K562 (cell line): ENCODE data around the gene PKHD1. TPM values are rescaled to one million over a fixed set of nuclear protein-coding genes. Genes with fewer than 3 reads are reported as not detected.

ENCODE experiments used
- ATAC-seq: fragments of 200-7000 bp; cut with Tn5 transposase; 3 replicates; pipeline ENCODE4 v1.9.1; 2020; ENCODE audit warnings: moderate library complexity
- BruUV-seq: library from RNA; stranded (reverse); fragments of 400-500 nt; replicated peaks from 2 replicates; lab custom pipeline; 2021; lab: Mats Ljungman, UMichigan
- CTCF ChIA-PET: fragments of 300-600 bp; formaldehyde crosslinking; extraction: SDS; loops from one replicate; lab custom pipeline; 2021; ENCODE audit warnings: low intra/inter-chr PET ratio; lab: Yijun Ruan, JAX
- POLR2A ChIA-PET: fragments of 300-600, 350-650 bp; sonication (Branson Sonifier 250); formaldehyde crosslinking; extraction: SDS; loops from one replicate; lab custom pipeline; 2021; ENCODE audit warnings: antibody characterized with exemption, inconsistent platforms; lab: Yijun Ruan, JAX
- DNase-seq, 4 experiments: peaks; one replicate each; pipeline versions ENCODE4 v3.0.0 to v3.0.0-alpha.2; 2011 to 2018; ENCODE audit warnings: low spot score in 3 of 4, mixed read lengths in 3 of 4; ENCODE audit errors: extremely low read depth in 1 of 4
- FAIRE-seq: peaks from 2 replicates; lab custom pipeline; 2011; peaks lifted over from hg19 to GRCh38; lab: Jason Lieb, UNC
- H2AFZ ChIP-seq: 2 replicates; pipeline ENCODE4 v1.6.0; 2011; ENCODE audit warnings: low read depth, low read length, control low read depth, inconsistent platforms
- H3K27ac ChIP-seq: fragments of 200-600 bp; 3 replicates; pipeline ENCODE4 v1.8.0; 2011; ENCODE audit warnings: low read depth, mild to moderate bottlenecking, control low read depth, inconsistent platforms, low read length, moderate library complexity, mixed read lengths; ENCODE audit errors: extremely low read depth
- H3K27me3 ChIP-seq, 2 experiments: fragments of 300-600 bp in 1 of 2; 2 replicates in 1 of 2; 3 replicates in 1 of 2; pipeline versions ENCODE4 v1.6.0 to v1.8.0; 2011; ENCODE audit warnings: inconsistent platforms in 2 of 2, low read length in 2 of 2, mild to moderate bottlenecking in 1 of 2, mixed read lengths in 1 of 2, moderate library complexity in 1 of 2; ENCODE audit not compliant: control insufficient read depth in 2 of 2, insufficient read depth in 2 of 2
- H3K36me3 ChIP-seq: fragments of 300-600 bp; 3 replicates; pipeline ENCODE4 v1.8.0; 2011; ENCODE audit warnings: mild to moderate bottlenecking, low read length, inconsistent platforms; ENCODE audit not compliant: control insufficient read depth, insufficient read depth
- H3K4me1 ChIP-seq, 2 experiments: fragments of 200-600 bp in 1 of 2; replicated peaks in 1 of 2; 2 replicates in 1 of 2; 3 replicates in 1 of 2; pipeline versions ENCODE4 v1.5.1 to v1.8.0; 2011; ENCODE audit warnings: inconsistent platforms in 2 of 2, low read length in 2 of 2, mild to moderate bottlenecking in 1 of 2, mixed read lengths in 1 of 2, moderate library complexity in 1 of 2; ENCODE audit not compliant: control insufficient read depth in 2 of 2, insufficient read depth in 2 of 2
- H3K4me2 ChIP-seq: 2 replicates; pipeline ENCODE4 v1.6.1; 2011; ENCODE audit warnings: low read length, control low read depth, inconsistent platforms, mixed read lengths; ENCODE audit not compliant: insufficient read depth
- H3K4me3 ChIP-seq: fragments of 200-600 bp; sonication (generic), shearing (Covaris generic); 2 replicates; pipeline ENCODE4 v1.5.1; 2016; ENCODE audit warnings: control low read depth, inconsistent platforms
- H3K79me2 ChIP-seq: fragments of 200-600 bp; 3 replicates; pipeline ENCODE4 v1.8.0; 2011; ENCODE audit warnings: low read length, inconsistent platforms; ENCODE audit not compliant: control insufficient read depth, insufficient read depth
- H3K9ac ChIP-seq, 2 experiments: 2 replicates each; pipeline versions ENCODE4 v1.6.0 to v1.6.1; 2011; ENCODE audit warnings: low read depth in 2 of 2, low read length in 2 of 2, control low read depth in 1 of 2, inconsistent platforms in 1 of 2, mild to moderate bottlenecking in 1 of 2, mixed read lengths in 1 of 2; ENCODE audit not compliant: insufficient read depth in 1 of 2
- H3K9me1 ChIP-seq: one replicate; pipeline ENCODE4 v1.6.0; 2011; ENCODE audit warnings: inconsistent platforms, mild to moderate bottlenecking, low read length, moderate library complexity; ENCODE audit not compliant: control insufficient read depth, insufficient read depth
- H3K9me3 ChIP-seq: replicated peaks from 2 replicates; pipeline ENCODE4 v1.5.1; 2011; ENCODE audit warnings: low read depth, low read length, inconsistent platforms; ENCODE audit not compliant: control insufficient read depth, insufficient read depth
- H4K20me1 ChIP-seq: replicated peaks from 2 replicates; pipeline ENCODE4 v1.6.1; 2011; ENCODE audit warnings: low read length, inconsistent platforms, mixed read lengths; ENCODE audit not compliant: control insufficient read depth, insufficient read depth
- DNMT1 ChIP-seq: fragments of 450-650 bp; IDR thresholded peaks from 2 replicates; pipeline ENCODE4 v1.6.1; 2016; ENCODE audit warnings: antibody characterized with exemption, mild to moderate bottlenecking
- ERF ChIP-seq: fragments of 450-650 bp; formaldehyde crosslinking; IDR thresholded peaks from 2 replicates; pipeline ENCODE4 v1.4.0; 2020; ENCODE audit warnings: mild to moderate bottlenecking, mixed read lengths
- MAFF ChIP-seq: IDR thresholded peaks from 2 replicates; pipeline ENCODE4 v1.6.1; 2012; ENCODE audit warnings: low read length, improper control_type of control experiment
- POLR3G ChIP-seq: IDR thresholded peaks from 2 replicates; pipeline ENCODE4 v1.6.1; 2011; ENCODE audit not compliant: insufficient read length, insufficient replicate concordance; ENCODE audit errors: extremely low read depth
- TAL1 ChIP-seq: fragments of 450-650 bp; IDR thresholded peaks from 2 replicates; pipeline ENCODE4 v1.6.1; 2016; ENCODE audit warnings: mild to moderate bottlenecking
- WGBS: fragments of 100-300 bp; shearing (Covaris generic); methylation state at CpG from one replicate; pipeline ENCODE4 v1.1.6; 2016; ENCODE audit warnings: low coverage, mixed read lengths; ENCODE audit not compliant: insufficient coverage; ENCODE audit errors: missing lambda C conversion rate; 5-methylcytosine and 5-hydroxymethylcytosine counted together
- in situ Hi-C: fragments of 300-500 bp; cut with MboI; formaldehyde crosslinking; loops from 4 replicates; pipeline ENCODE4 v1.15.0; 2018; ENCODE audit warnings: inconsistent platforms, mixed read lengths
- intact Hi-C: fragments of 100-400 bp; cut with micrococcal nuclease; formaldehyde crosslinking; loops from 2 replicates; pipeline ENCODE4 v1.14.2; 2022
- polyA plus RNA-seq, 8 experiments: library from polyadenylated mRNA; depleted of rRNA in 4 of 8; stranded (reverse) in 5 of 8; unstranded in 3 of 8; fragments of >200 nt; fragmentation: Nextera tagmentation in 2 of 8; fragmentation: Illumina TruSeq in 1 of 8; extraction: Ambion mirVana in 2 of 8; extraction: Trizol in 1 of 8; gene quantifications; 2 replicates each; pipeline versions ENCODE4 v1.2.1 to v1.2.3, GENCODE V29; 2011 to 2014; ENCODE audit warnings: inconsistent platforms in 1 of 8, missing spikeins in 1 of 8
- total RNA-seq, 7 experiments: library from RNA; depleted of rRNA in 6 of 7; stranded (reverse); fragments of >200 nt in 6 of 7; fragmentation: Illumina TruSeq in 2 of 7; extraction: Trizol in 2 of 7; gene quantifications; 2 replicates each; pipeline versions ENCODE4 v1.2.1 to v1.2.3, GENCODE V29; 2011 to 2021; ENCODE audit warnings: low replicate concordance in 1 of 7
- TF ChIP-seq, protein P1 (sequence below): sonication (generic); formaldehyde crosslinking; IDR thresholded peaks from 2 replicates; pipeline ENCODE4 v1.5.0; 2020; ENCODE audit warnings: missing genetic modification reagents
- TF ChIP-seq, protein P2 (sequence below): fragments of 250-450 bp; sonication (Bioruptor Pico); IDR thresholded peaks from 2 replicates; pipeline ENCODE4 v1.4.0; 2020; ENCODE audit warnings: mild to moderate bottlenecking, moderate library complexity
- TF ChIP-seq, protein P3 (sequence below): sonication (generic); formaldehyde crosslinking; IDR thresholded peaks from 2 replicates; pipeline ENCODE4 v1.8.1; 2023; ENCODE audit warnings: missing genetic modification reagents, mild to moderate bottlenecking, borderline replicate concordance

PKHD1 gene
- total and polyA plus RNA-seq, 9 of the 15 experiments (the other 6 are each of a cell fraction or from before 2014, with no cell fraction given): 0.01 to 0.04 (median 0.01) TPM; not detected in 6

DNA sequence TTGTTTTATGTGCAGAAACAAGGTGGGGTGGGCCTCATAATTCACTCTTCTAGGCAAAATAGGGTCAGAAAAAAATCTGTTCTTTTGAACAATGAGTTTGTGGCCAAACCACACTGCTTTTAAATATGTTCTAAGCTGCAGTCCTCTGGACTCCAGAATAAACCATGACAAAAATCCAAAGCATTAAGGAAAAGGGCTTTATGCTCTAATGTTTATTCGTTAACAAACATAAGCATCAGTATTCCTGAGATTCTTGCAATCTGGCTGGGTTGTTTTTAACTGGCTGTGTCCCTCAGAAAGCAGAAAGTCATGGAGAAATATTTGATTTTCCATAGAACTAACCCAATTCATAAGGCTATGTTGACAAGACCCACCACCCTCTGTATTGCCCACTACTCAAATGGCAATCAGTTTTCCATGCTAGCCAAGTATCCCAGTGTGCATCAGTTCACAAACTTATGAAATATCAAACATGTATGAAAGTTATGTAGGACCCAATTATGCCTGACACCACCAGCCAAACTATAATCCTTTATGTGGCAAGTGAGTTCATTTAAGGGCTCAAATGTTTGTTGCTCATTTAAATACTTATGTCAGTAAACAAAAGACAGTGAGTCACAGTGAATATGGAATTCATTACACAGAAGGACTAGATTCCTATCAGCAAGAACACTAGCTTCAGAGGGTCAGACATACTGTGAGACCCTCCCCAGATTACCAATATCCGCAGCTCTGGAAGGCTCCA lies 45.1 kb downstream of the PKHD1 start:
- no TSS peak for BruUV-seq

More for the DNA sequence above, 45.1 kb downstream of the PKHD1 start:
- no peak overlapping the region for H3K4me3 ChIP-seq
- H3K9me1 ChIP-seq: no peaks in the 10 kb centered on the region
- no peak for ATAC-seq
- H3K4me2 ChIP-seq: no peak overlapping the region
- FAIRE-seq: no peak
- no peaks in the 10 kb centered on the region for H3K4me1 ChIP-seq
- ChIA-PET POLR2A (no interaction called here), CTCF (no interaction called here)
- no peaks in the 10 kb centered on the region for H3K27me3 ChIP-seq
- H2AFZ ChIP-seq: no peak overlapping the region
- WGBS: 0% methylated on average over 2 of the region's 2 CpGs
- H3K27ac ChIP-seq: no peak overlapping the region
- no peaks in the 10 kb centered on the region for H3K9me3 ChIP-seq
- H3K79me2 ChIP-seq: no peaks in the 10 kb centered on the region
- in situ Hi-C loops (no loop called here), intact Hi-C loops (no loop called here)
- no peaks in the 10 kb centered on the region for H4K20me1 ChIP-seq
- H3K9ac ChIP-seq: no peak overlapping the region
- TF ChIP-seq, protein P1, sequence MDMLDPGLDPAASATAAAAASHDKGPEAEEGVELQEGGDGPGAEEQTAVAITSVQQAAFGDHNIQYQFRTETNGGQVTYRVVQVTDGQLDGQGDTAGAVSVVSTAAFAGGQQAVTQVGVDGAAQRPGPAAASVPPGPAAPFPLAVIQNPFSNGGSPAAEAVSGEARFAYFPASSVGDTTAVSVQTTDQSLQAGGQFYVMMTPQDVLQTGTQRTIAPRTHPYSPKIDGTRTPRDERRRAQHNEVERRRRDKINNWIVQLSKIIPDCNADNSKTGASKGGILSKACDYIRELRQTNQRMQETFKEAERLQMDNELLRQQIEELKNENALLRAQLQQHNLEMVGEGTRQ (CRISPR knock-in tag): no peak
- no peak for TF ChIP-seq TAL1
- TF ChIP-seq DNMT1: no peak
- TF ChIP-seq, protein P2, sequence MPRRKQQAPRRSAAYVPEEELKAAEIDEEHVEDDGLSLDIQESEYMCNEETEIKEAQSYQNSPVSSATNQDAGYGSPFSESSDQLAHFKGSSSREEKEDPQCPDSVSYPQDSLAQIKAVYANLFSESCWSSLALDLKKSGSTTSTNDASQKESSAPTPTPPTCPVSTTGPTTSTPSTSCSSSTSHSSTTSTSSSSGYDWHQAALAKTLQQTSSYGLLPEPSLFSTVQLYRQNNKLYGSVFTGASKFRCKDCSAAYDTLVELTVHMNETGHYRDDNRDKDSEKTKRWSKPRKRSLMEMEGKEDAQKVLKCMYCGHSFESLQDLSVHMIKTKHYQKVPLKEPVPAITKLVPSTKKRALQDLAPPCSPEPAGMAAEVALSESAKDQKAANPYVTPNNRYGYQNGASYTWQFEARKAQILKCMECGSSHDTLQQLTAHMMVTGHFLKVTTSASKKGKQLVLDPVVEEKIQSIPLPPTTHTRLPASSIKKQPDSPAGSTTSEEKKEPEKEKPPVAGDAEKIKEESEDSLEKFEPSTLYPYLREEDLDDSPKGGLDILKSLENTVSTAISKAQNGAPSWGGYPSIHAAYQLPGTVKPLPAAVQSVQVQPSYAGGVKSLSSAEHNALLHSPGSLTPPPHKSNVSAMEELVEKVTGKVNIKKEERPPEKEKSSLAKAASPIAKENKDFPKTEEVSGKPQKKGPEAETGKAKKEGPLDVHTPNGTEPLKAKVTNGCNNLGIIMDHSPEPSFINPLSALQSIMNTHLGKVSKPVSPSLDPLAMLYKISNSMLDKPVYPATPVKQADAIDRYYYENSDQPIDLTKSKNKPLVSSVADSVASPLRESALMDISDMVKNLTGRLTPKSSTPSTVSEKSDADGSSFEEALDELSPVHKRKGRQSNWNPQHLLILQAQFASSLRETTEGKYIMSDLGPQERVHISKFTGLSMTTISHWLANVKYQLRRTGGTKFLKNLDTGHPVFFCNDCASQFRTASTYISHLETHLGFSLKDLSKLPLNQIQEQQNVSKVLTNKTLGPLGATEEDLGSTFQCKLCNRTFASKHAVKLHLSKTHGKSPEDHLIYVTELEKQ (CRISPR knock-in tag): no peak
- TF ChIP-seq POLR3G: no peak
- no peak for TF ChIP-seq MAFF
- TF ChIP-seq, protein P3, sequence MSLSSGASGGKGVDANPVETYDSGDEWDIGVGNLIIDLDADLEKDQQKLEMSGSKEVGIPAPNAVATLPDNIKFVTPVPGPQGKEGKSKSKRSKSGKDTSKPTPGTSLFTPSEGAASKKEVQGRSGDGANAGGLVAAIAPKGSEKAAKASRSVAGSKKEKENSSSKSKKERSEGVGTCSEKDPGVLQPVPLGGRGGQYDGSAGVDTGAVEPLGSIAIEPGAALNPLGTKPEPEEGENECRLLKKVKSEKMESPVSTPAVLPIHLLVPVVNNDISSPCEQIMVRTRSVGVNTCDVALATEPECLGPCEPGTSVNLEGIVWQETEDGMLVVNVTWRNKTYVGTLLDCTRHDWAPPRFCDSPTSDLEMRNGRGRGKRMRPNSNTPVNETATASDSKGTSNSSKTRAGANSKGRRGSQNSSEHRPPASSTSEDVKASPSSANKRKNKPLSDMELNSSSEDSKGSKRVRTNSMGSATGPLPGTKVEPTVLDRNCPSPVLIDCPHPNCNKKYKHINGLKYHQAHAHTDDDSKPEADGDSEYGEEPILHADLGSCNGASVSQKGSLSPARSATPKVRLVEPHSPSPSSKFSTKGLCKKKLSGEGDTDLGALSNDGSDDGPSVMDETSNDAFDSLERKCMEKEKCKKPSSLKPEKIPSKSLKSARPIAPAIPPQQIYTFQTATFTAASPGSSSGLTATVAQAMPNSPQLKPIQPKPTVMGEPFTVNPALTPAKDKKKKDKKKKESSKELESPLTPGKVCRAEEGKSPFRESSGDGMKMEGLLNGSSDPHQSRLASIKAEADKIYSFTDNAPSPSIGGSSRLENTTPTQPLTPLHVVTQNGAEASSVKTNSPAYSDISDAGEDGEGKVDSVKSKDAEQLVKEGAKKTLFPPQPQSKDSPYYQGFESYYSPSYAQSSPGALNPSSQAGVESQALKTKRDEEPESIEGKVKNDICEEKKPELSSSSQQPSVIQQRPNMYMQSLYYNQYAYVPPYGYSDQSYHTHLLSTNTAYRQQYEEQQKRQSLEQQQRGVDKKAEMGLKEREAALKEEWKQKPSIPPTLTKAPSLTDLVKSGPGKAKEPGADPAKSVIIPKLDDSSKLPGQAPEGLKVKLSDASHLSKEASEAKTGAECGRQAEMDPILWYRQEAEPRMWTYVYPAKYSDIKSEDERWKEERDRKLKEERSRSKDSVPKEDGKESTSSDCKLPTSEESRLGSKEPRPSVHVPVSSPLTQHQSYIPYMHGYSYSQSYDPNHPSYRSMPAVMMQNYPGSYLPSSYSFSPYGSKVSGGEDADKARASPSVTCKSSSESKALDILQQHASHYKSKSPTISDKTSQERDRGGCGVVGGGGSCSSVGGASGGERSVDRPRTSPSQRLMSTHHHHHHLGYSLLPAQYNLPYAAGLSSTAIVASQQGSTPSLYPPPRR: no peak
- TF ChIP-seq ERF: no peak
- DNase-seq: no peak
- no peaks in the 10 kb centered on the region for H3K36me3 ChIP-seq
